Prostate gland (tissue), 2 donors: ENCODE data around the gene OR13C2.
"Not testable (repeated sequence)": the region's sequence is repeated elsewhere in the genome, so short reads cannot be mapped to it uniquely, and the experiment has no call there.

Source experiments
- CTCF ChIP-seq, 4 experiments: fragments of 200-600 bp in 2 of 4; fragments of 450-650 bp in 2 of 4; sonication (generic) in 2 of 4; IDR thresholded peaks; 1 replicate in 3 of 4; 2 replicates in 1 of 4; pipeline ENCODE4 v1.5.1; 2016 to 2019; ENCODE audit warnings: antibody characterized with exemption in 4 of 4, mild to moderate bottlenecking in 2 of 4, moderate library complexity in 2 of 4
- POLR2A ChIP-seq: fragments of 450-650 bp; IDR thresholded peaks from one replicate; pipeline ENCODE4 v1.6.1; 2016; ENCODE audit warnings: antibody characterized with exemption, mild to moderate bottlenecking
- POLR2AphosphoS5 ChIP-seq: sonication (generic); formaldehyde crosslinking; IDR thresholded peaks from one replicate; pipeline ENCODE4 v1.6.1; 2017; ENCODE audit warnings: antibody characterized with exemption

GRCh38 chr9:104625964-104626363 lies 20.5 kb upstream of the OR13C2 start:
- TF ChIP-seq POLR2A; POLR2AphosphoS5; CTCF (IDR thresholded peaks at IDR 0.05): not testable (repeated sequence)
